Mesendoderm (in vitro differentiated cells): ENCODE measurements around the gene EFNA3.
A peak's percentile ranks its signal among the peaks of the same experiment; 100 is the strongest.

Source experiments
- DNase-seq: peaks from one replicate; pipeline ENCODE4 v3.0.0; 2013
- H2AK5ac ChIP-seq: 2 replicates; pipeline ENCODE4 v1.6.1; 2013; ENCODE audit warnings: low read length, inconsistent platforms
- H2BK120ac ChIP-seq: 2 replicates; pipeline ENCODE4 v1.6.1; 2013; ENCODE audit warnings: low read depth, mild to moderate bottlenecking, low read length, moderate library complexity, mixed read lengths
- H2BK15ac ChIP-seq: replicated peaks from 2 replicates; pipeline ENCODE4 v1.6.1; 2013; ENCODE audit warnings: low read depth, mild to moderate bottlenecking, moderate library complexity
- H2BK5ac ChIP-seq: 2 replicates; pipeline ENCODE4 v1.6.1; 2013; ENCODE audit warnings: low read length, inconsistent platforms
- H3K18ac ChIP-seq: 2 replicates; pipeline ENCODE4 v1.6.1; 2013; ENCODE audit warnings: mild to moderate bottlenecking, low read length, mixed read lengths
- H3K23ac ChIP-seq: one replicate; pipeline ENCODE4 v1.6.1; 2013; ENCODE audit warnings: low read length
- H3K27ac ChIP-seq: 2 replicates; pipeline ENCODE4 v1.5.1; 2013; ENCODE audit warnings: low read depth, mild to moderate bottlenecking, inconsistent platforms, low read length, moderate library complexity
- H3K27me3 ChIP-seq: 2 replicates; pipeline ENCODE4 v1.6.1; 2013; ENCODE audit warnings: low read length, control low read depth, mild to moderate bottlenecking, inconsistent platforms; ENCODE audit not compliant: insufficient read depth, poor library complexity
- H3K36me3 ChIP-seq: 2 replicates; pipeline ENCODE4 v1.6.1; 2013; ENCODE audit warnings: low read length, inconsistent platforms; ENCODE audit not compliant: control insufficient read depth, insufficient read depth
- H3K4ac ChIP-seq: one replicate; pipeline ENCODE4 v1.6.1; 2013; ENCODE audit warnings: low read depth, mild to moderate bottlenecking, low read length, moderate library complexity
- H3K4me1 ChIP-seq: 2 replicates; pipeline ENCODE4 v1.6.1; 2013; ENCODE audit warnings: low read depth, low read length, inconsistent platforms; ENCODE audit not compliant: control insufficient read depth
- H3K4me2 ChIP-seq: 2 replicates; pipeline ENCODE4 v1.6.1; 2013; ENCODE audit warnings: low read length
- H3K4me3 ChIP-seq: 2 replicates; pipeline ENCODE4 v1.5.1; 2013; ENCODE audit warnings: mild to moderate bottlenecking, low read length
- H3K56ac ChIP-seq: one replicate; pipeline ENCODE4 v1.6.1; 2013; ENCODE audit warnings: low read length
- H3K79me1 ChIP-seq: 2 replicates; pipeline ENCODE4 v1.6.1; 2013; ENCODE audit warnings: low read length, inconsistent platforms
- H3K79me2 ChIP-seq: 2 replicates; pipeline ENCODE4 v1.6.1; 2013; ENCODE audit warnings: mild to moderate bottlenecking, low read length; ENCODE audit not compliant: control insufficient read depth, insufficient read depth
- H3K9ac ChIP-seq: 2 replicates; pipeline ENCODE4 v1.6.1; 2013; ENCODE audit warnings: low read length, inconsistent platforms
- H4K5ac ChIP-seq: one replicate; pipeline ENCODE4 v1.6.1; 2013; ENCODE audit warnings: low read length
- H4K8ac ChIP-seq: one replicate; pipeline ENCODE4 v1.6.1; 2013; ENCODE audit warnings: low read depth, mild to moderate bottlenecking, control low read depth, low read length, moderate library complexity
- WGBS: extraction: QIAGEN DNeasy Blood & Tissue Kit; methylation state at CpG from one replicate; pipeline ENCODE4 v1.1.7; 2013; ENCODE audit warnings: low lambda C conversion rate, missing lambda C conversion rate; ENCODE audit not compliant: insufficient coverage; ENCODE audit errors: extremely low coverage; 5-methylcytosine and 5-hydroxymethylcytosine counted together

The EFNA3 gene

GRCh38 chr1:155130272-155131006 lies 51.8 kb downstream of the EFNA3 start:
- peak overlapping the region; percentile 49 for H3K4ac ChIP-seq
- no peak overlapping the region for H4K8ac ChIP-seq
- peaks cover 15% of the 10 kb centered on the region for H3K4me1 ChIP-seq
- H3K18ac ChIP-seq = peak overlapping the region; percentile 85
- H2AK5ac ChIP-seq = no peak overlapping the region
- H3K27ac ChIP-seq = peak overlapping the region; percentile 72
- H3K4me3 ChIP-seq = no peak overlapping the region
- H2BK15ac ChIP-seq = no peak overlapping the region
- no peaks in the 10 kb centered on the region for H3K79me2 ChIP-seq
- H4K5ac ChIP-seq = peak overlapping the region; percentile 59
- peak overlapping the region; percentile 6 for H2BK5ac ChIP-seq
- H3K79me1 ChIP-seq = peaks cover 1% of the 10 kb centered on the region
- H3K23ac ChIP-seq = no peak overlapping the region
- no peak overlapping the region for H2BK120ac ChIP-seq
- WGBS = no CpG with 5 or more reads among the region's 6 CpGs
- peak overlapping the region; percentile 96 for H3K4me2 ChIP-seq
- H3K9ac ChIP-seq = peak overlapping the region; percentile 65
- peaks cover 12% of the 10 kb centered on the region for H3K27me3 ChIP-seq
- H3K36me3 ChIP-seq = no peaks in the 10 kb centered on the region
- peak; percentile 61 for DNase-seq
- peak overlapping the region; percentile 83 for H3K56ac ChIP-seq

GRCh38 chr1:155131285-155131684 lies 52.6 kb downstream of the EFNA3 start:
- H2BK15ac ChIP-seq = no peak overlapping the region
- no peak overlapping the region for H3K4me3 ChIP-seq
- no peak overlapping the region for H2BK5ac ChIP-seq
- no peak overlapping the region for H3K4ac ChIP-seq
- H3K27ac ChIP-seq = no peak overlapping the region
- H3K23ac ChIP-seq = no peak overlapping the region
- no peak overlapping the region for H2AK5ac ChIP-seq
- H3K79me1 ChIP-seq = peaks cover 1% of the 10 kb centered on the region
- H2BK120ac ChIP-seq = no peak overlapping the region
- no peak overlapping the region for H4K5ac ChIP-seq
- no peak overlapping the region for H3K56ac ChIP-seq
- WGBS = no CpG with 5 or more reads among the region's 8 CpGs
- no peak overlapping the region for H3K18ac ChIP-seq
- H3K27me3 ChIP-seq = peaks cover 5% of the 10 kb centered on the region
- H3K4me2 ChIP-seq = no peak overlapping the region
- no peaks in the 10 kb centered on the region for H3K79me2 ChIP-seq
- no peak overlapping the region for H4K8ac ChIP-seq
- no peak for DNase-seq
- no peak overlapping the region for H3K9ac ChIP-seq
- H3K36me3 ChIP-seq = no peaks in the 10 kb centered on the region
- H3K4me1 ChIP-seq = peaks cover 15% of the 10 kb centered on the region

DNA sequence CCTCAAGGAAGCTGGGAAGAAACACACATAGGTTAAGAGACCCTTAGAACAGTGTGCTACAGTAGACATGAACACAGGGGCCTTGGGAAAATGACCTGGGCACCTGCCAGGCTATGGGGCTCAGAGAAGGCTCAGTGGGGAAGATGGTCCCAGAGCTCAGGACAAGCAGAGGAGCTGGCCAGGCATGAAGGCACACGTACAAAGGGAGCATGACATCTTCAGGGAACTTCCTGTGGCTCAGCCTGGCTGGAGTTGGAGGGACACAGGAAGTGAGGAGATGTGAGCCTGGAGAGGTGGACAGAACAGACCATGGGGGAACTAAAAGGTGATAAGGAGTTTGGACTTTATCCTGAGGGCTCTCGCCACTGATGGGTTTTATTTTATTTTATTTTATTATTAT lies 53.2 kb downstream of the EFNA3 start:
- Histone ChIP-seq H3K23ac (no peak overlapping the region), H3K36me3 (no peaks in the 10 kb centered on the region), H2AK5ac (no peak overlapping the region), H3K4me1 (peaks cover 15% of the 10 kb centered on the region), H3K4ac (no peak overlapping the region), H3K27ac (no peak overlapping the region), H2BK120ac (no peak overlapping the region), H2BK15ac (no peak overlapping the region), H4K8ac (no peak overlapping the region), H3K79me1 (peaks cover 1% of the 10 kb centered on the region), H3K18ac (no peak overlapping the region), H4K5ac (no peak overlapping the region), H3K27me3 (peaks cover under 1% of the 10 kb centered on the region), H3K4me3 (no peak overlapping the region), H3K56ac (no peak overlapping the region), H3K4me2 (no peak overlapping the region), H3K9ac (no peak overlapping the region), H2BK5ac (no peak overlapping the region), H3K79me2 (no peaks in the 10 kb centered on the region)
- DNase-seq = no peak
- WGBS = no CpG with 5 or more reads among the region's 2 CpGs

GRCh38 chr1:155133799-155134281 lies 55.2 kb downstream of the EFNA3 start:
- Histone ChIP-seq H3K4me3 (no peak overlapping the region), H2BK15ac (no peak overlapping the region), H3K4me1 (peaks cover 11% of the 10 kb centered on the region), H3K9ac (no peak overlapping the region), H4K8ac (no peak overlapping the region), H2AK5ac (no peak overlapping the region), H3K27me3 (no peaks in the 10 kb centered on the region), H3K4ac (no peak overlapping the region), H3K79me2 (no peaks in the 10 kb centered on the region), H3K18ac (no peak overlapping the region), H4K5ac (no peak overlapping the region), H3K56ac (no peak overlapping the region), H2BK120ac (no peak overlapping the region), H3K27ac (no peak overlapping the region), H3K4me2 (no peak overlapping the region), H3K23ac (no peak overlapping the region), H3K79me1 (peaks cover 9% of the 10 kb centered on the region), H3K36me3 (no peaks in the 10 kb centered on the region), H2BK5ac (no peak overlapping the region)
- DNase-seq = no peak
- no CpG with 5 or more reads among the region's 7 CpGs for WGBS

DNA sequence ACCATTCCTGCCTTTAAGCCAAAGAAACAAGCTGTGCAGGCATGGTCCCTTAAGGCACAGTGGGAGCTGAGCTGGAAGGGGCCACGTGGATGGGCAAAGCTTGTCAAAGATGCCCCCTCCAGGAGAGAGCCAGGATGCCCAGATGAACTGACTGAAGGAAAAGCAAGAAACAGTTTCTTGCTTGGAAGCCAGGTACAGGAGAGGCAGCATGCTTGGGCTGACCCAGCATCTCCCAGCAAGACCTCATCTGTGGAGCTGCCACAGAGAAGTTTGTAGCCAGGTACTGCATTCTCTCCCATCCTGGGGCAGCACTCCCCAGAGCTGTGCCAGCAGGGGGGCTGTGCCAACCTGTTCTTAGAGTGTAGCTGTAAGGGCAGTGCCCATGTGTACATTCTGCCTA lies 55.7 kb downstream of the EFNA3 start:
- no peaks in the 10 kb centered on the region for H3K27me3 ChIP-seq
- H2BK120ac ChIP-seq = no peak overlapping the region
- no peak overlapping the region for H4K8ac ChIP-seq
- no peak for DNase-seq
- no CpG with 5 or more reads among the region's 1 CpG for WGBS
- H4K5ac ChIP-seq = no peak overlapping the region
- H2BK5ac ChIP-seq = no peak overlapping the region
- peaks cover 9% of the 10 kb centered on the region for H3K79me1 ChIP-seq
- no peak overlapping the region for H3K27ac ChIP-seq
- no peak overlapping the region for H3K4me3 ChIP-seq
- H3K4ac ChIP-seq = no peak overlapping the region
- no peak overlapping the region for H2BK15ac ChIP-seq
- no peak overlapping the region for H3K9ac ChIP-seq
- no peak overlapping the region for H3K23ac ChIP-seq
- H3K4me1 ChIP-seq = peaks cover 7% of the 10 kb centered on the region
- H3K56ac ChIP-seq = no peak overlapping the region
- H3K36me3 ChIP-seq = no peaks in the 10 kb centered on the region
- no peaks in the 10 kb centered on the region for H3K79me2 ChIP-seq
- H3K18ac ChIP-seq = no peak overlapping the region
- H3K4me2 ChIP-seq = no peak overlapping the region
- H2AK5ac ChIP-seq = no peak overlapping the region
